SK-N-SH (cell line): Measurements from ENCODE around the gene RIN2. TPM values are rescaled to one million over a fixed set of nuclear protein-coding genes. Genes with fewer than 3 reads are reported as not detected.
A peak's percentile ranks its signal among the peaks of the same experiment; 100 is the strongest.

Source experiments
- CTCF ChIA-PET: fragments of 300-600, 350-600 bp; formaldehyde crosslinking; extraction: SDS; loops from one replicate; lab custom pipeline; 2021; lab: Yijun Ruan, JAX
- POLR2A ChIA-PET: fragments of 350-600 bp; sonication (Branson Sonifier 250); formaldehyde crosslinking; extraction: SDS; loops from one replicate; lab custom pipeline; 2020; ENCODE audit warnings: antibody characterized with exemption, inconsistent platforms; lab: Yijun Ruan, JAX
- DNase-seq: peaks from one replicate; pipeline ENCODE4 v3.0.0; 2012
- H2AFZ ChIP-seq: fragments of 200-600 bp; sonication (generic); 2 replicates; pipeline ENCODE4 v1.8.1; 2016; ENCODE audit warnings: antibody characterized with exemption, mild to moderate bottlenecking, low read depth
- H3F3A ChIP-seq: fragments of 200-600 bp; sonication (generic); replicated peaks from 2 replicates; pipeline ENCODE3; 2016; ENCODE audit warnings: antibody characterized with exemption, mild to moderate bottlenecking; ENCODE audit not compliant: insufficient read depth
- H3K27ac ChIP-seq, 2 experiments: fragments of 200-500 bp in 1 of 2; fragments of 200-600 bp in 1 of 2; sonication (Bioruptor generic) in 1 of 2; sonication (generic), shearing (Covaris generic) in 1 of 2; 2 replicates each; pipeline versions ENCODE4 v1.5.1 to v1.6.1; 2014 to 2016; ENCODE audit warnings: low read depth in 2 of 2, inconsistent platforms in 1 of 2, low read length in 1 of 2, mild to moderate bottlenecking in 1 of 2, mixed read lengths in 1 of 2
- H3K27me3 ChIP-seq: fragments of 200-600 bp; sonication (generic), shearing (Covaris generic); 2 replicates; pipeline ENCODE4 v1.6.1; 2016; ENCODE audit warnings: mixed run types; ENCODE audit not compliant: insufficient read depth
- H3K36me3 ChIP-seq, 2 experiments: fragments of 200-500 bp in 1 of 2; fragments of 200-600 bp in 1 of 2; sonication (Bioruptor generic) in 1 of 2; sonication (generic) in 1 of 2; replicated peaks in 1 of 2; 2 replicates each; pipeline versions ENCODE3 to v1.5.1; 2014 to 2016; ENCODE audit warnings: low read length in 1 of 2, mild to moderate bottlenecking in 1 of 2; ENCODE audit not compliant: insufficient read depth in 2 of 2, control insufficient read depth in 1 of 2
- H3K4me1 ChIP-seq, 2 experiments: fragments of 200-500 bp in 1 of 2; fragments of 200-600 bp in 1 of 2; sonication (Bioruptor generic) in 1 of 2; sonication (generic), shearing (Covaris generic) in 1 of 2; 2 replicates each; pipeline versions ENCODE4 v1.5.1 to v1.6.1; 2014 to 2016; ENCODE audit warnings: low read depth in 1 of 2, low read length in 1 of 2, mixed run types in 1 of 2; ENCODE audit not compliant: insufficient read depth in 2 of 2, control insufficient read depth in 1 of 2
- H3K4me2 ChIP-seq: fragments of 200-600 bp; sonication (generic), shearing (Covaris generic); 2 replicates; pipeline ENCODE4 v1.6.1; 2017; ENCODE audit warnings: mixed run types
- H3K4me3 ChIP-seq, 2 experiments: fragments of 200-500 bp in 1 of 2; fragments of 200-600 bp in 1 of 2; sonication (Bioruptor generic) in 1 of 2; sonication (generic), shearing (Covaris generic) in 1 of 2; 2 replicates each; pipeline versions ENCODE4 v1.5.1 to v1.8.1; 2014 to 2016; ENCODE audit warnings: low read depth in 2 of 2, inconsistent platforms in 1 of 2, low read length in 1 of 2, mild to moderate bottlenecking in 1 of 2, mixed read lengths in 1 of 2, moderate library complexity in 1 of 2
- H3K79me2 ChIP-seq: fragments of 200-600 bp; sonication (generic); 2 replicates; pipeline ENCODE4 v1.8.1; 2017; ENCODE audit warnings: mild to moderate bottlenecking; ENCODE audit not compliant: insufficient read depth
- H3K9ac ChIP-seq: fragments of 200-600 bp; sonication (generic); 2 replicates; pipeline ENCODE4 v1.6.1; 2017; ENCODE audit warnings: mixed run types
- H3K9me2 ChIP-seq: fragments of 200-600 bp; sonication (generic); 2 replicates; pipeline ENCODE4 v1.6.1; 2017; ENCODE audit warnings: mixed run types
- H3K9me3 ChIP-seq: fragments of 200-600 bp; sonication (generic); 2 replicates; pipeline ENCODE4 v1.6.1; 2017; ENCODE audit warnings: mixed run types, mild to moderate bottlenecking, moderate library complexity
- H4K20me1 ChIP-seq: fragments of 200-600 bp; sonication (generic); 2 replicates; pipeline ENCODE4 v1.6.1; 2017; ENCODE audit warnings: mild to moderate bottlenecking, mixed run types; ENCODE audit not compliant: insufficient read depth
- CHD2 ChIP-seq: fragments of 150-350 bp; IDR thresholded peaks from 2 replicates; pipeline ENCODE4 v1.6.1; 2018; ENCODE audit warnings: low read length; ENCODE audit not compliant: partially characterized antibody
- ELF1 ChIP-seq: IDR thresholded peaks from 2 replicates; pipeline ENCODE4 v1.4.0; 2012
- FOSL2 ChIP-seq: IDR thresholded peaks from 2 replicates; pipeline ENCODE4 v1.4.0; 2012; ENCODE audit warnings: low read depth, mild to moderate bottlenecking, moderate library complexity, borderline replicate concordance
- FOXM1 ChIP-seq: IDR thresholded peaks from 2 replicates; pipeline ENCODE4 v1.4.0; 2012; ENCODE audit warnings: low read depth, mild to moderate bottlenecking
- GATA2 ChIP-seq: sonication (generic); formaldehyde crosslinking; IDR thresholded peaks from 2 replicates; pipeline ENCODE4 v1.5.0; 2020; ENCODE audit warnings: mild to moderate bottlenecking, missing genetic modification reagents
- IRF3 ChIP-seq: fragments of 150-350 bp; IDR thresholded peaks from 2 replicates; pipeline ENCODE4 v1.6.1; 2016; ENCODE audit warnings: mild to moderate bottlenecking, low read depth, low read length
- MAX ChIP-seq: IDR thresholded peaks from 2 replicates; pipeline ENCODE4 v1.4.0; 2012; ENCODE audit warnings: low read depth
- MEF2A ChIP-seq: IDR thresholded peaks from 2 replicates; pipeline ENCODE4 v1.4.0; 2012; ENCODE audit warnings: low read depth, borderline replicate concordance
- MXI1 ChIP-seq: IDR thresholded peaks from 2 replicates; pipeline ENCODE4 v1.6.1; 2012; ENCODE audit warnings: mild to moderate bottlenecking, low read depth, low read length, improper control_type of control experiment
- POLR2AphosphoS5 ChIP-seq: IDR thresholded peaks from 2 replicates; pipeline ENCODE4 v1.6.1; 2012; ENCODE audit warnings: low read depth, low read length
- RAD21 ChIP-seq: IDR thresholded peaks from 2 replicates; pipeline ENCODE4 v1.6.1; 2012; ENCODE audit warnings: mild to moderate bottlenecking, low read length
- RXRA ChIP-seq: IDR thresholded peaks from 2 replicates; pipeline ENCODE4 v1.4.0; 2012; ENCODE audit warnings: low read depth, mild to moderate bottlenecking, borderline replicate concordance
- SMC3 ChIP-seq: IDR thresholded peaks from 2 replicates; pipeline ENCODE4 v1.6.1; 2012; ENCODE audit warnings: low read depth, low read length, improper control_type of control experiment
- TCF12 ChIP-seq: IDR thresholded peaks from 2 replicates; pipeline ENCODE4 v1.4.0; 2012
- WGBS: methylation state at CpG from one replicate; pipeline ENCODE4 v1.1.6; 2017; ENCODE audit warnings: low lambda C conversion rate; 5-methylcytosine and 5-hydroxymethylcytosine counted together
- polyA plus RNA-seq, 3 experiments: library from polyadenylated mRNA; depleted of rRNA; stranded (reverse); fragments of >200 nt; gene quantifications; 2 replicates each; pipeline ENCODE4 v1.2.3, GENCODE V29; 2012
- TF ChIP-seq, protein P1 (sequence below): IDR thresholded peaks from 2 replicates; pipeline ENCODE4 v1.6.1; 2012; ENCODE audit warnings: mild to moderate bottlenecking, low read depth, low read length, moderate library complexity

The RIN2 gene
- polyA plus RNA-seq, 1 of the 3 experiments (the other 2 are of a cell fraction): 6.8 TPM

DNA sequence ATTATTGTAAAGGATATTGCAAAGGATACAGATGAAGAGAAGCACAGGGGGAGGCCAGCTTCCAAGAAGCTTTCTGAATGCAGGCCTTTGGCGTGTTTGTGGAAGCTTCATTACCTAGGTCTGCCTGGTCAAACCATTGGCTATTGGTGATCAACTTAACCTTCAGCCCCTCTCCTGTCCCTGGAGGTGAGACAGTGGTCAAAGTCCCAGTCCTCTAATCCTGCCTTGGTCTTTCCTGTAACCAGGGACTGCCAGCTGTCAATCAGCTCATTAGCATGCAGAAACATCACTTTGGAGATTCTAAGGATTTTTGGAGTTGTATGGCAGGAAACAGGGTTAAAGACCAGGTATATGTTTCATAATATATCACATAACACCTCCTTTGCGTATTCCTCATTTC is 13.0 kb downstream of the RIN2 start:
- Histone ChIP-seq H3K79me2 (no peaks in the 10 kb centered on the region), H3F3A (no peaks in the 10 kb centered on the region), H3K36me3 (no peaks in the 10 kb centered on the region), H3K27me3 (no peaks in the 10 kb centered on the region), H3K27ac (no peak overlapping the region), H3K9me2 (no peaks in the 10 kb centered on the region), H3K4me2 (no peak overlapping the region), H3K4me1 (no peaks in the 10 kb centered on the region), H2AFZ (no peak overlapping the region), H3K4me3 (no peak overlapping the region), H3K9ac (no peak overlapping the region), H3K9me3 (no peaks in the 10 kb centered on the region), H4K20me1 (no peaks in the 10 kb centered on the region)
- ChIA-PET POLR2A (no interaction called here), CTCF (interaction anchor here (1.1 to 2.4 kb wide), 3 partner anchors 9 to 312 kb away, joined by 3 to 9 read pairs (median 6); no protein-coding TSS in a partner anchor)
- no peak for TF ChIP-seq MAX
- no peak for TF ChIP-seq SMC3
- no peak for TF ChIP-seq RAD21
- no peak for TF ChIP-seq TCF12
- no peak for TF ChIP-seq RXRA
- TF ChIP-seq MEF2A: no peak
- no peak for TF ChIP-seq ELF1
- TF ChIP-seq IRF3: no peak
- TF ChIP-seq FOXM1: no peak
- TF ChIP-seq GATA2: no peak
- no peak for TF ChIP-seq CHD2
- TF ChIP-seq FOSL2: no peak
- TF ChIP-seq POLR2AphosphoS5: no peak
- no peak for TF ChIP-seq MXI1
- DNase-seq: no peak
- 88% methylated on average over 2 of the region's 2 CpGs for WGBS

DNA sequence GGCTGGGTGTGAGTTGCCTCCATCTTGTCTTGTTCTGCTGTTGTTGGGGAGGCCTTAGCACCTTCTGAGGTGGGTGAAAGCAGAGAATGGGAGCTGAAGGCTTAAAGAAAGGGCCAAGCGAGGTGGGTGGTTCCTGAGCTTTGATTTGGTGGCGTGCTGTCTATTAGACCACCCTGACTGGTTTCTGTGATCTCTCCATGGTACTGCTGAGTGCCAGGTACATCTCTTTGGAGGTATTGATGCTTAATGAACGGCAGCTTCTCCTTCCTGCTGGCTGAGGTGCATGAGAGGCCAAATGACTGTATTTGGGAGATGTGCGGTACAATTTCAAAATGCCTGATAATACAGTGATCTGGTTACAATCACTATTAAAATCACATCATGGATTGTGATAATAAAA is 15.4 kb downstream of the RIN2 start:
- no peak for DNase-seq
- H3K27ac ChIP-seq: no peak overlapping the region
- no peak overlapping the region for H2AFZ ChIP-seq
- CTCF ChIA-PET: interaction anchor here (1.7 kb wide), 1 partner anchor 10 kb away, joined by 5 read pairs; no protein-coding TSS in a partner anchor
- no peak overlapping the region for H3K4me2 ChIP-seq
- TF ChIP-seq RXRA (no peak), CHD2 (no peak), ELF1 (no peak)
- TF ChIP-seq, protein P1, sequence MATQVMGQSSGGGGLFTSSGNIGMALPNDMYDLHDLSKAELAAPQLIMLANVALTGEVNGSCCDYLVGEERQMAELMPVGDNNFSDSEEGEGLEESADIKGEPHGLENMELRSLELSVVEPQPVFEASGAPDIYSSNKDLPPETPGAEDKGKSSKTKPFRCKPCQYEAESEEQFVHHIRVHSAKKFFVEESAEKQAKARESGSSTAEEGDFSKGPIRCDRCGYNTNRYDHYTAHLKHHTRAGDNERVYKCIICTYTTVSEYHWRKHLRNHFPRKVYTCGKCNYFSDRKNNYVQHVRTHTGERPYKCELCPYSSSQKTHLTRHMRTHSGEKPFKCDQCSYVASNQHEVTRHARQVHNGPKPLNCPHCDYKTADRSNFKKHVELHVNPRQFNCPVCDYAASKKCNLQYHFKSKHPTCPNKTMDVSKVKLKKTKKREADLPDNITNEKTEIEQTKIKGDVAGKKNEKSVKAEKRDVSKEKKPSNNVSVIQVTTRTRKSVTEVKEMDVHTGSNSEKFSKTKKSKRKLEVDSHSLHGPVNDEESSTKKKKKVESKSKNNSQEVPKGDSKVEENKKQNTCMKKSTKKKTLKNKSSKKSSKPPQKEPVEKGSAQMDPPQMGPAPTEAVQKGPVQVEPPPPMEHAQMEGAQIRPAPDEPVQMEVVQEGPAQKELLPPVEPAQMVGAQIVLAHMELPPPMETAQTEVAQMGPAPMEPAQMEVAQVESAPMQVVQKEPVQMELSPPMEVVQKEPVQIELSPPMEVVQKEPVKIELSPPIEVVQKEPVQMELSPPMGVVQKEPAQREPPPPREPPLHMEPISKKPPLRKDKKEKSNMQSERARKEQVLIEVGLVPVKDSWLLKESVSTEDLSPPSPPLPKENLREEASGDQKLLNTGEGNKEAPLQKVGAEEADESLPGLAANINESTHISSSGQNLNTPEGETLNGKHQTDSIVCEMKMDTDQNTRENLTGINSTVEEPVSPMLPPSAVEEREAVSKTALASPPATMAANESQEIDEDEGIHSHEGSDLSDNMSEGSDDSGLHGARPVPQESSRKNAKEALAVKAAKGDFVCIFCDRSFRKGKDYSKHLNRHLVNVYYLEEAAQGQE: peak; percentile 71; the same call in 1 of the 2 replicates
- H3K9me2 ChIP-seq: no peaks in the 10 kb centered on the region
- no peak overlapping the region for H3K9ac ChIP-seq
- no peaks in the 10 kb centered on the region for H3K36me3 ChIP-seq
- H3K4me1 ChIP-seq: no peaks in the 10 kb centered on the region
- H3K27me3 ChIP-seq: no peaks in the 10 kb centered on the region
- no peak overlapping the region for H3K4me3 ChIP-seq
- no peaks in the 10 kb centered on the region for H4K20me1 ChIP-seq
- no peaks in the 10 kb centered on the region for H3F3A ChIP-seq
- no peaks in the 10 kb centered on the region for H3K79me2 ChIP-seq
- no peaks in the 10 kb centered on the region for H3K9me3 ChIP-seq
- WGBS: 95% methylated on average over 4 of the region's 4 CpGs
- POLR2A ChIA-PET: no interaction called here
